Fibroblast of the conjunctiva (primary cell): ENCODE measurements around the gene EIF4E2.
A peak's percentile ranks its signal among the peaks of the same experiment; 100 is the strongest.

Experiments
- DNase-seq: peaks from one replicate; pipeline ENCODE4 v3.0.0-alpha.2; 2010; ENCODE audit warnings: low read depth

EIF4E2 gene

DNA sequence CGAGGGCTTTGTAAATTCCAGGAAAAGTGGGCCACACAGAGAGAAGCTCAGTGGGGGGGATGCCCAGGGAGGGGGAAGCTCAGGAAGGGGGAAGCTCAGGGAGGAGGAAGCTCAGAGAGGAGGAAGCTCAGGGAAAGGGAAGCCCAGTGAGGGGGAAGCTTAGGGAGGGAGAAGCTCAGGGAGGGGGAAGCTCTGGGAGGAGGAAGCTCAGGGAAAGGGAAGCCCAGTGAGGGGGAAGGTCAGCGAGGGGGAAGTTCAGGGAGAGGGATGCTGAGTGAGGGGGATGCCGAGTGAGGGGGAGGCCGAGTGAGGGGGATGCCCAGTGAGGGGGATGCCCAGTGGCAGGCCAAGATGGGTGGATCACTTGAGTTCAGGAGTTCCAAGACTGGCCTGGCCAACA lies 11.8 kb upstream of the EIF4E2 start:
- DNase-seq: no peak

DNA sequence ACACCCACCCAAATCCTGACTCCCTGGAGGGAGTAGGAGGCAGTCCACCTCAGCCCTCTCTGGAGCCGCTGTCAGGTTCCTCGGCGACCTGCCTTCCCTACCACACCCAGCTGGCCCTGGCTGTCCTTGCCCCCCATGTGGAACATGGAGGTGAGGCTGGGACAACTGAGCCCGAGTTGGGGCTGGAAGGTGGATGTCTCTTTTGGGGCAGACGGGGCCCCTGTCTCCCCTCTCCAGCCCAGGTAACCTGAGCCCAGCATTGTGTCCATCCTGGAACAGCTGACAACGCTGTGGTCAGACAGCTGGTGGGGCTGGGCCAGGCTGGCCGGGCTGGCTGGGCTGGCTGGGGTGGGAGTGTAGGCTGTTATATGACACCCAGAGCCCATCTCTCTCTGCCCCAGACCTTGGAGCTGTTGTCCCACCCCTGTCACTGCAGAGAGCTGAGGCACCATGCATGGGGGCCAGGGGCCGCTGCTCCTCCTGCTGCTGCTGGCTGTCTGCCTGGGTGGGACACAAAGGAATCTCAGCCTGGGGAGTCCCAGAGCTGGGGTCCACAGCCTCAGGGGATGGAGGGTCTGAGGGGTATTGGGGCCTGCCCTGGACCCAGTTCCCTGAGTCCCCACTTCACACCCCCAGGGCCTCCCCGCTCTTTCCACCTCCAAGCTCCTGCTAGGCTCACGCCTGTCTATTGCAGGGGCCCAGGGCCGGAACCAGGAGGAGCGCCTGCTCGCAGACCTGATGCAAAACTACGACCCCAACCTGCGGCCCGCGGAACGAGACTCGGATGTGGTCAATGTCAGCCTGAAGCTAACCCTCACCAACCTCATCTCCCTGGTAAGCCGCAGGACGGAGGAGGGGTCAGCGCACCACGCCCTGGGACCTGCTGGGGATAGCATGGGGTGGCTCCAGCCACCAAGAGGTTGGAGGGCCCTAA lies 10.9 kb upstream of the EIF4E2 start, which contains the start of gene CHRNG:
Gene CHRNG (plus strand): TSS at position 395 of the 934 bp plus-strand sequence. CDS start 56 bp downstream, at position 451.
- no peak for DNase-seq

DNA sequence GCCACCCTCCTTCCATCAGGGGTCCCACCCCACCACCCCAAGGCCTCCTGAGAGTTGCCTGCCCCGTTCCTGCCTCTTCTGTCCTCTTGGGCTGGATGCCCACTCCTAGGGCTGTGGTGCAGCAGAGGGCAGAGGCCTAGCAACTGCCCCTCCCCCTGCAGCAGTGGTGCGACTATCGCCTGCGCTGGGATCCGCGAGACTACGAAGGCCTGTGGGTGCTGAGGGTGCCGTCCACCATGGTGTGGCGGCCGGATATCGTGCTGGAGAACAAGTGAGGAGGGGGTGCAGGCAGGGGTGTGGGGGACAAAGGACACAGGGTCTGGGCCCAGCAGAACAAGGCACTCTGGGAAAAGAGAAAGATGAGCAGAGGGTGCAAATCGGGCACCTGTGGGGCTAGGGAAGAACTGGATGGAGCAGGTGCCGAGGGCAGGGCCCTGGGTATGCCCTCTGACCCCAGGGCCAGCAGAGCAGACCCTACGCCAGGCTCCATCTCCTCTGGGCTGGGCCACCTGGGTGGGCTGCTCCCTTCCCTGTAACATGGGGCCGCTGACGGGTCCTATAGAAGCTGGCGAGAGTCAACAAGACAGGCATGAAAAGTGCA lies 9.9 kb upstream of the EIF4E2 start:
- no peak for DNase-seq

DNA sequence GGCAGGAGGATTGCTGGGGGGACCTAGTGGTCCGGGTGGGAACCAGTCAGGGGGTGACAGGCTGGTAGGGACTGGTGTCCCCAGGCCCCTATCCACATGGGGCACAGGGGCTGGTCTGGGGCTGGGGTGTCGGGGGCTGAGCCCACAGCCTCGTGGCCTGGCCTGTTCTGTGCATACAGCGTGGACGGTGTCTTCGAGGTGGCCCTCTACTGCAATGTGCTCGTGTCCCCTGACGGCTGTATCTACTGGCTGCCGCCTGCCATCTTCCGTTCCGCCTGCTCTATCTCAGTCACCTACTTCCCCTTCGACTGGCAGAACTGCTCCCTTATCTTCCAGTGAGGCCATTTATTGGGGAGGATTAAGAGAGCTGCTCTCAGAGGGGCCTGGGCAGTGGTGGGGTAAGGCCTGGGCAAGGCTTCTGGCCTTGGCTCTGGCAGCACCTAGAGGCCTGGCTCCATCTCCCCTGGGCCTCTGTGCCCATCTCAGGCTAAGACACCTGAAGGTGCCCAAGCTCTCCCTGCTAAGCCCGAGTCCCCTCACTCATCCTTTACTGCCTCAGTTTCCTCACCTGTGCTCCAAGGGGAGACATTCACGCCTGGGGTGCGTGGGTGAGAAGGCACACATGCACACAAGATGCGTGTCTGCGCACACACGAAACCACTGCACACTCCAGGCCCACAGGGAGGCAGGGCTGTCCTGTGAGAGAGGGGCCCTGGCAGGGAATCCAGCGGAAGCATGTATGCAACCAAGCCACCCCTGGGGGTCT lies 9.1 kb upstream of the EIF4E2 start:
- no peak for DNase-seq

DNA sequence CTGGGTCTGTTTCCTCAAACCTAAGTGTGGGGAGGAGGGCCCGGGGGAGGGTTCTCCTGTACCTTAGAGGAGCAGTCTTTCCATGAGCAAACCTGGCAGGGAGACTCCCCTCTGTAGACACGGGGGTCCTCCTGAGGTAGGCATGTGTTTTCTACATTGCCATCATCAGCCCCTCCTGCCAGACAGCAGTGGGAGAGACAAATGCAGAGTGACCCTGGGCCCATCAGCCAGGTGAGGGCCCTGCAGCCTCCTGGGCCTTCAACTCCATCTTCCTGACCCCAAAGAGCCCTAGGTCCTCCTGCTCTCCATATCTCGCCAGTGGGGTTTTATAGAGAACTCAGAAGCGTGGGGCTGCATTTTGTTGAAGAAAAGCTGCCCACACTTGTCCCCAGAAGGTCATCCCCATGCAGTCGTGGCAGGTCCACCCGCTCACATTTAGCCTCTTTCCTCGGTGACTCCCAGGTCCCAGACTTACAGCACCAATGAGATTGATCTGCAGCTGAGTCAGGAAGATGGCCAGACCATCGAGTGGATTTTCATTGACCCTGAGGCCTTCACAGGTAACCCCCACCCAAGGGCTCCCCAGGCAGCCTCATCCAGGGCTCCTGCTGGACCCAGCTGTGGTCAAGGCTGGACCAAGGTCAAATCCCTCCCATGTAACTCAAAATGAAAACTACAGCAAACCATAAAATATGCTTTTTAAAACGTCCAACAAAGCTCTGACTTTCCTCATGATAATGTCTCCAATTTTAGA lies 8.4 kb upstream of the EIF4E2 start:
- DNase-seq: no peak

DNA sequence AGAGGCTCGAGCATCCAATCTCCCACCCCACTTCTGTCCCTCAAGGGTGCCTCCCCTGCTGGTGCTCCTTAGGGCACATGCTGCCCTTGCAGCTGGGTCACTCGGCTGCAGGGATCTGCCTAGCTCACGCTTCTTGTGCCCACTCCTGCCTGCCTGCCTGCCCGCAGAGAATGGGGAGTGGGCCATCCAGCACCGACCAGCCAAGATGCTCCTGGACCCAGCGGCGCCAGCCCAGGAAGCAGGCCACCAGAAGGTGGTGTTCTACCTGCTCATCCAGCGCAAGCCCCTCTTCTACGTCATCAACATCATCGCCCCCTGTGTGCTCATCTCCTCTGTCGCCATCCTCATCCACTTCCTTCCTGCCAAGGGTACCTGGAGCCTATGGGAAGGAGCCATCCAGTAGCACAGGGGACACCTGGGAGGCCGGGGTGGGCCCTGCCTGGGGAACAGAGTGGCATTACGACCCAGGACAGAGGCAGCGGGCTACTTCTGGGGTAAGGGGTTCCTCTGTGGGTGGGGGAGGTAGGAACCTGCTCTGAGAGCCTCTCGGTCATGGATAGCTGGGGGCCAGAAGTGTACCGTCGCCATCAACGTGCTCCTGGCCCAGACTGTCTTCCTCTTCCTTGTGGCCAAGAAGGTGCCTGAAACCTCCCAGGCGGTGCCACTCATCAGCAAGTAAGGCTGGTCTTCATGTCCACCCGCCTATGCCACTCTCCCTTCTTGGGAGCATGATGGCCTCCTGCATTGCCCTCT lies 7.6 kb upstream of the EIF4E2 start:
- no peak for DNase-seq

DNA sequence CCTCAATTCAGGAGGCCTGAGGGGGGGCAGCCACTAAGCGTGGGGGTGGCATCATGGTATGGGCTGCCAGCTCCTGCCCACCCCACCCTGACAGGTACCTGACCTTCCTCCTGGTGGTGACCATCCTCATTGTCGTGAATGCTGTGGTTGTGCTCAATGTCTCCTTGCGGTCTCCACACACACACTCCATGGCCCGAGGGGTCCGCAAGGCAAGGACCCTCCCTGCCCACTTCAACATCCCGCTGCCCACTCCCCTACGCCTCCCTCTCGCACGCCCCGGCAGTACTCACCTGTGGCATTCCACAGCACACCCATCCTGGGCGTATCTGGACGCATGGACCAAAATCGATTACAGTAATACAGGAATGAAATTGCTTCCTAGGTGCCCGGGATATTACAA lies 7.0 kb upstream of the EIF4E2 start:
- DNase-seq: no peak

DNA sequence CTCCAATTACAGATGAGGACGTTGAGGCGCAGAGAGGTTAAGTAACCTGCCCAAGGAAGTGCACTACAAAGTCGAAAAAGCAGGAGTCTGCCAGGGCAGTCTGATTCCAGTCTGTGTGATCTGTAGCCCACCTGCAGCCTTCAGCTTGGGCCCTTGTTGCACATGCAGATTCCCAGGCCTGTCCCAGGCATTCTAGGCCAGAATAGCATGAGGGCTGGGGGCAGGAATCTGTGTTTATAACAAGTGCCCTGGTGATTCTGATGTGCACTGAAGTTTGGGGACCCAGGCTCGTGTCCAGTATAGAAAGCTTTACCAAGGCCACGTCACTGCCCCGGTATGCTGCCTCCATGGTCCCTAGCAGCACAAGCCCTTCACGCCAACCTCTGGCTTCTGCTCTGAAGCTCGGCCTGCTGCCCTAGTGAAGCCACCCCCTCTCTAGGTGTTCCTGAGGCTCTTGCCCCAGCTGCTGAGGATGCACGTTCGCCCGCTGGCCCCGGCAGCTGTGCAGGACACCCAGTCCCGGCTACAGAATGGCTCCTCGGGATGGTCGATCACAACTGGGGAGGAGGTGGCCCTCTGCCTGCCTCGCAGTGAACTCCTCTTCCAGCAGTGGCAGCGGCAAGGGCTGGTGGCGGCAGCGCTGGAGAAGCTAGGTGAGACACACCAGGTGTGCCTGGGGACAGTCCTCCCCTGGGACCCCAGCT lies 6.4 kb upstream of the EIF4E2 start:
- DNase-seq: no peak

DNA sequence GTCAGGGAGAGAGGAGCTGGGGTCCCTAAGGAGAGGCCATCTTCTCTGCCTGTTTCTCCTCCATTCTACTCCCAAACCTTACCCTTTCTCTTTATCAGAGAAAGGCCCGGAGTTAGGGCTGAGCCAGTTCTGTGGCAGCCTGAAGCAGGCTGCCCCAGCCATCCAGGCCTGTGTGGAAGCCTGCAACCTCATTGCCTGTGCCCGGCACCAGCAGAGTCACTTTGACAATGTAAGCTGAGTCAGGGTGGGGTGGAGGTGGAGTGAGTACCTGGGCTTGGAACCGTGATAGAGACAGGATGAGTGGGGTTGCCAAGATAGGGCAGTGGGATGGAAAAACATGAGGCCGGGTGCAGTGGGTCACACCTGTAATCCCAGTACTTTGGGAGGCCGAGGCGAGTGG lies 5.8 kb upstream of the EIF4E2 start:
- DNase-seq: no peak

DNA sequence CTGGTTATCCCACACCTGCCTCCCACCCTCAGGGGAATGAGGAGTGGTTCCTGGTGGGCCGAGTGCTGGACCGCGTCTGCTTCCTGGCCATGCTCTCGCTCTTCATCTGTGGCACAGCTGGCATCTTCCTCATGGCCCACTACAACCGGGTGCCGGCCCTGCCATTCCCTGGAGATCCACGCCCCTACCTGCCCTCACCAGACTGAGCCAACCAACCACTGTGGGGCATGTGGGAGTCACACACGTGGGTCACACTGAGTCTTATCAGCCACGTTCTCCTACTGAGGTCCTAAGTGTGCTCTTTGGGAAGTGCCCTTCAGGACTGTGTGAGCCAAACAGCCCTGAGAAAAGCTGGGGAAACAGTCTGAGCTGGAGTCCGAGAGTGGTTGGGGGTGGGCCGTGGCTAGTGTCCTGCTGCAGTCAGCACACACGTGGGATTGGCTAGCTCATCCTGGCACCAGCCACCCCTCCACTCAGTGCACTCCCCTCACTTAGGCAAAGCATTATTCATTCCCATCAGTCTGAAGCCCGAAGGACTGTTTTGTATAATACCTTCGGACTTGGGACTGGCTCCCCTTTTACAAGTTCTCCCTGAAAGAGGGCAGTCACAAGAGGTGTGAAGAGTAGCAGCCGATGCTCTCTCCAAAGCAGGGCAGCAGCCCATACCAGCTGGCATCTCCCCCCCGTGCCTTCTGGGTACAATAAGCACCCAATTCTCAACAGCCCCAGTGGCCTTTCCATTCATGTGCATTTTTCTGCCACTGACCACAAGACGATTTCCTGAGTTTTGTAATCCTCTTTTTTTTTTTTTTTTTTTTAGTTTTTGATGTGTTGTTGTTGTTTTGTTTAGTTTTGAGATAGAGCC lies 4.7 kb upstream of the EIF4E2 start:
- no peak for DNase-seq

DNA sequence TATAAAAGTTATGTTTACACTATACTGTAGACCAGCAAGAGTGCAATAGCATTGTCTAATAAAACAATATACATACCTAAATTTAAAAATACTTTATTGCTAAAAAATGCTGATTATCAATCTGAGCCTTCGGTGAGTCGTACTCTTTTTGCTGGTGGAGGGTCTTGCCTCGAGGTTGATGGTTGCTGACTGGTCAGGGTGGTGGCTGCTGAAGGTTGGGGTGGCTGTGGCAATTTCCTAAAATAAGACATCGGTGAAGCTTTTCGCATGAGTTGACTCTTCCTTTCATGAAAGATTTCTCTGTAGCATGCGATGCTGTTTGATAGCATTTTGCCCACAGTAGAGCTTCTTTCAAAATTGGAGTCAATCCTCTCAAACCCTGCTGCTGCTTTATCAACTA lies 2.5 kb upstream of the EIF4E2 start:
- no peak for DNase-seq

DNA sequence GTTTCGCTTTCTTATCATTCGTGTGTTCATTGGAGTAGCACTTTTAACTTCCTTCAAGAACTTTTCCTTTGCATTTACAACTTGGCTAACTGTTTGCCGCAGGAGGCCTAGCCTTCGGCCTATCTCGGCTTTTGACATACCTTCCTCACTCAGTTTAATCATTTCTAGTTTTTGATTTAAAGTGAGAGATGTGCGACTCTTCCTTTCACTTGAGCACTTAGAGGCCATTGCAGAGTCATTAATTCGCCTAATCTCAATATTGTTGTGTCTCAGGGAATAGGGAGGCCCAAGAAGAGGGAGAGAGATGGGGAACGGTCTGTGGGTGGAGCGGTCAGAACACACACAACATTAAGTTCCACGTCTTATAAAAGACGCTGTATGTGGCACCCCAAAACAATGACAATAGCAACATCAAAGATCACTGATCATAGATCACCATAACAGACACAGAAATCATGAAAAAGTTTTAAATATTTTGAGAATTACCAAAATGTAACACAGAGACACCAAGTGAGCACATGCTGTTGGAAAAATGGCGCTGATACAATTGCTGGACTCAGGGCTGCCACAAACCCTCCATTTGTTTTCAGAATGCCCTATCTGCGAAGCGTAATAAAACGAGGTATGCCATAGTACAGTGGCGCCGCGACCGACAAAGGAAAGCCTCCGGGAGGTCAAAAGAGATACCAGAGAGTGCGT lies 685 bp upstream of the EIF4E2 start:
- DNase-seq: no peak

DNA sequence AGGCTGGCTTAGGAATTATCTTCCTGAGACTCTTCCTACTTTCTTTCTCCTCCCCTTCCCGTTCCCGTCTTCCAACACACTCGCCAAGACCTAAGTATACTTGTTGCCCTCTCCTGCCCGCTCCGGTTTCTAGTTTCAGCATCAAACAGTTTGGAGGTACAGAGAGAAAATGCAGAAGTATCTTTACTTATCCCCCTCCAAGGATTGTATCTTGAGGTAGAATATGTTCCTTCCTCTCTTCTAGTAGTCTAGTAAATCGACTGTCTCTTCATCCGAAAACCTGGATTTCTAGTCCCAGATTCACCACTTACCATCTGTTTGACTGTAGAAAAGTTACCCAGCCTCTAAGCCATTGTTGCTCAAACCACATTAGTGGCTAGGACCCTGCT lies 755 bp downstream of the EIF4E2 start:
- DNase-seq: no peak

DNA sequence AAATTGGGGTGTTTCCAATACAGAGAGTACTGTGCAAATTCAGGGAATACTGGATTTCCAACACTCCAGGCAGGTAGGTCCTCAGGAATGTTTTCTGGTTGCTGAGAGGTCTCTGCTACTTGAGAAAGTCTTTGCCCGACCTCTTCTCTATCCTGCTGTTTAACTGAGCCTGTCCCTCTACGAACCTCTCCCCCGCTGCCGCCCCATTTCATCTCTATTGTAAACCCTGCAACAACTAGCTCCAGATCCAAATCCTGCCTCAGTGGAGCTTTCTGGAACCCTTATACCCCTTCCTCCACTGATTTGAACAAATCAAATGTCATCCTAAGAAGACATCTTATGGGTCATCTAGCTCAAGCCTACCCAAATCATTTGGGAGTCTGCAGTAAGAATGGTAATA lies 1.3 kb downstream of the EIF4E2 start:
- DNase-seq: no peak

DNA sequence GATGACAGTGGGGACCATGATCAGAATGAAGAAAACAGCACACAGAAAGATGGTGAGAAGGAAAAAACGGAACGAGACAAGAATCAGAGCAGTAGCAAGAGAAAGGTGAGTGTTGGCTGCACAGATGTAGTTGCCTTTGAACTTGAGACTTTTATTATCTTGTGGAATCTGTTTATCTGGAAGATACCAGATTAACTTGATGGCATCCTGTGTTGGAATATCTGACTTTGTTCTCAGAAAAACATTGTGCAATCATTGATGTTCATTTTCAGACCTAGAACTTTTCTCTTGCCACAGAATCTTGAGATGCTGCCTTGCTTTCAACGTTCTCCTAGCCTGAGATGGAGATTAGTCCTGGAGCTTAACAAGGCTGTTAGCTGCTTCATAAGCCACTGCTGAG lies 5.9 kb downstream of the EIF4E2 start:
- DNase-seq: no peak

DNA sequence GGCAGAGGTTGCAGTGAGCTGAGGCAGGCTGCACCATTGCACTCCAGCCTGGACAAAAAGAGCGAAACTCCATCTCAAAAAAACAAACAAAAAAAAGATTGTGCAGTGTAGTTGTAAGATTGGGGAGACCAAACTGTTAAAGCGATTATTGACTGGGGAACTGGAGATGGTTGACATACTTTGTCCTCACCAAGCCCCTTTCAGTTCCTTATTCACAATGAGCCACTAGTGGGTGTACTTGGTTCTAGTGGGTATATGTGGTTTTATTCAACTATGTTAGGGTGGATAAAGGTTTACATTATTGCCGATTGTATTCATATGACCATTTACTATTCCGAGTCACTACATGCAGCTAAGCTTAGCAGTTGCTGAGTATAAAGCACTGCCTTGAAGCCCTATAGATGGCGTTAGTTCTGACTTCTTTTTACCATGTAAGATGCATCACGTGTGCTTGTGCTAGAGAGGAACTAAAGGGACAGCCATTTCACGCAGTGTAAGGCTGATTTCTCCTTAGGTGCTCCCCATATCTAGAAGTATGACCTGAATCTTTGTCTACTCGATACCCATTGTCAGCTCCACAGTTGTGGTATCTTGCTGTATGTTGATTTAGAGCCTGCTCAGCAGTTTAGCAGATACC lies 12.1 kb downstream of the EIF4E2 start:
- DNase-seq: no peak

DNA sequence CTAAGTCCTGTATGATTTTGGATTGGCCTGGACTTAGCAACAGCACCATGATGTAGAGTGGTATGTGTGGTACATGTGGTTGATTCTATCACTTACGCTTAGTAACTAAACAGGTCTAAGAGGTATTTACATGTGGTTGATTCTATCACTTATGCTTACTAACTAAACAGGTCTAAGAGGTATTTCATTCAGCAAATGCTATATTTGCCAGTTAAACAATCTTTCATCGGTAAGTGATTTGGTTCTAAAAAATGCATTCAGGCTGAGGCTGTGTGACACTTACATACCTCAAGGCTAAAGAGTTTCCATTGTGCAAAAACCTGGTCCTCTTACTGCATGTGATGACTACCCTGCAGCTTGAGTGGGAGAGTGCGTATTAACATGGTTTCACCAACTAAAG lies 13.1 kb downstream of the EIF4E2 start:
- DNase-seq: no peak

DNA sequence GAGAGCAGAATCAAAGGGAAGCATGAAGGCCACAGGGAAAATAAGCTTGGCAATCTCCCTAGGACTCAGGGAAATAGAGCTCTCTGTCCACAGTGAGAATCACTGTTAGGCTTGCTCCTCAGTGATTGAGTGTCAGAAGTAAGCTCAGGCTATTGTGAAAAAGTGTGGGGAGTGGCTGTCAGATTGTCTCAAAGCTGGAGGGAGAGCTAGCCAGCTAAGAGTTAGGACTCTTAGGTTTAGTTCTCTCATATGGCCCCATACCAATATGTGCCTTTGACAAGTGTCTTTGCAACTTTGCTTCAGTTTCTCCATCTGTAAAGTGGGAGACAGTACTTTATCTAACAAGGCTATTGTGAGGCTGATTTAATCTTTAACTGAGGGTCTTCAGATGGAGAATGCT lies 17.2 kb downstream of the EIF4E2 start:
- no peak for DNase-seq

DNA sequence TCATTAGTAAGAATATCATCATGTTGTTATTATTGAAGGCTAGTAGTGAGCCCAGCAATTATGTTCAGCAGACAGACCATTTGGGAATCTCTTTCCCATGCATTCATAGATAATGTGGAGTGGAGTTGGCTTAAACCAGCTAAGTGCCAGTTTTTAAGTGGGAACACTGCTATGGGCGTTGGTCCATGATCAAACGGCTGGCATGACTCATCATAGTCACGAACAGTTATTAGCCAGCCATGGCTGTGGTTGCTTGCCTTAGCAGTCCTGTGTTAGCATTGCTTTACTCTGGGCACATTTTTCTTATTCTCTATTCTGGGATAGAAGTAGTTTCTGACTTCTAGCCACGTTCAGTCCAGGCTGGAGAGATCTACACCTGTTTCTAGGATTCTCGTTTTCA lies 17.7 kb downstream of the EIF4E2 start:
- peak; percentile 47 for DNase-seq
